HCT116 (cell line): ENCODE data around the gene SLC5A3. TPM values are rescaled to one million over a fixed set of nuclear protein-coding genes. Genes with fewer than 3 reads are reported as not detected.
A peak's percentile ranks its signal among the peaks of the same experiment; 100 is the strongest.

ENCODE experiments used
- ATAC-seq: fragments of 200-7000 bp; cut with Tn5 transposase; 2 replicates; pipeline ENCODE4 v1.9.1; 2020; ENCODE audit warnings: mild to moderate bottlenecking, moderate library complexity
- BruUV-seq: library from RNA; stranded (reverse); fragments of 400-500 nt; replicated peaks from 2 replicates; lab custom pipeline; 2021; lab: Mats Ljungman, UMichigan
- CTCF ChIA-PET: fragments of 300-600 bp; sonication (Branson Sonifier 250); formaldehyde crosslinking; loops from one replicate; lab custom pipeline; 2021; ENCODE audit warnings: antibody characterized with exemption; lab: Charles Lee
- POLR2A ChIA-PET: fragments of 300-600, 350-600 bp; sonication (Branson Sonifier 250); formaldehyde crosslinking; loops from one replicate; lab custom pipeline; 2021; ENCODE audit warnings: antibody characterized with exemption; lab: Charles Lee
- RAD21 ChIA-PET, 2 experiments: fragments of 300-600 bp; sonication (Branson Sonifier 250); formaldehyde crosslinking; loops; one replicate each; lab custom pipeline; 2023; ENCODE audit warnings: low total read pairs in 2 of 2; ENCODE audit not compliant: uncharacterized antibody in 2 of 2, unreplicated experiment in 2 of 2, low non-redundant PET in 1 of 2; lab: Charles Lee
- DNase-seq: peaks from one replicate; pipeline ENCODE4 v3.0.0-alpha.2; 2010; ENCODE audit warnings: low read depth, low spot score
- H2AFZ ChIP-seq: fragments of 200-600 bp; shearing (Covaris generic), sonication (generic); 2 replicates; pipeline ENCODE4 v1.6.1; 2017; ENCODE audit warnings: low read depth, mixed run types, mixed read lengths, antibody characterized with exemption, low read length; ENCODE audit not compliant: poor library complexity, severe bottlenecking
- H3K27ac ChIP-seq: 2 replicates; pipeline ENCODE4 v1.5.1; 2012; ENCODE audit warnings: low read depth, low read length
- H3K27me3 ChIP-seq: fragments of 200-600 bp; sonication (generic); 2 replicates; pipeline ENCODE4 v1.6.1; 2016; ENCODE audit warnings: mixed run types, low read length, mixed read lengths; ENCODE audit not compliant: insufficient read depth
- H3K36me3 ChIP-seq, 2 experiments: fragments of 200-500 bp in 1 of 2; fragments of 200-600 bp in 1 of 2; sonication (Bioruptor generic) in 1 of 2; sonication (generic) in 1 of 2; 2 replicates each; pipeline versions ENCODE4 v1.5.1 to v1.6.1; 2014 to 2016; ENCODE audit warnings: low read length in 2 of 2, inconsistent platforms in 1 of 2, mixed read lengths in 1 of 2, mixed run types in 1 of 2; ENCODE audit not compliant: insufficient read depth in 2 of 2, control insufficient read depth in 1 of 2
- H3K4me1 ChIP-seq, 2 experiments: fragments of 200-600 bp in 1 of 2; sonication (generic) in 1 of 2; 2 replicates each; pipeline versions ENCODE4 v1.5.1 to v1.6.1; 2012 to 2017; ENCODE audit warnings: low read length in 2 of 2, inconsistent platforms in 1 of 2, mild to moderate bottlenecking in 1 of 2, mixed read lengths in 1 of 2, mixed run types in 1 of 2, moderate library complexity in 1 of 2; ENCODE audit not compliant: insufficient read depth in 2 of 2, control insufficient read depth in 1 of 2
- H3K4me2 ChIP-seq: fragments of 200-600 bp; sonication (generic); 2 replicates; pipeline ENCODE4 v1.6.1; 2017; ENCODE audit warnings: mixed run types, low read length, mixed read lengths
- H3K4me3 ChIP-seq, 2 experiments: fragments of 200-600 bp in 1 of 2; sonication (generic) in 1 of 2; replicated peaks in 1 of 2; 2 replicates each; pipeline ENCODE4 v1.5.1; 2011 to 2016; ENCODE audit warnings: low read length in 2 of 2, control low read depth in 1 of 2, low read depth in 1 of 2, mild to moderate bottlenecking in 1 of 2, mixed read lengths in 1 of 2, mixed run types in 1 of 2
- H3K79me2 ChIP-seq: fragments of 200-600 bp; sonication (generic); 2 replicates; pipeline ENCODE4 v1.6.1; 2017; ENCODE audit warnings: mild to moderate bottlenecking, mixed run types, low read length, moderate library complexity, mixed read lengths; ENCODE audit not compliant: insufficient read depth
- H3K9ac ChIP-seq: fragments of 200-600 bp; sonication (generic); 2 replicates; pipeline ENCODE4 v1.6.1; 2016; ENCODE audit warnings: low read length, mixed read lengths
- H3K9me2 ChIP-seq: fragments of 200-600 bp; sonication (generic), shearing (Covaris generic); 2 replicates; pipeline ENCODE4 v1.6.1; 2017; ENCODE audit warnings: mixed run types, mild to moderate bottlenecking, moderate library complexity; ENCODE audit not compliant: insufficient read depth
- H3K9me3 ChIP-seq, 2 experiments: fragments of 200-500 bp in 1 of 2; fragments of 200-600 bp in 1 of 2; sonication (Bioruptor generic) in 1 of 2; sonication (generic) in 1 of 2; 2 replicates each; pipeline ENCODE4 v1.6.1; 2014 to 2017; ENCODE audit warnings: low read length in 2 of 2, mixed read lengths in 2 of 2, inconsistent platforms in 1 of 2, low read depth in 1 of 2, mild to moderate bottlenecking in 1 of 2, mixed run types in 1 of 2, moderate library complexity in 1 of 2; ENCODE audit not compliant: control insufficient read depth in 1 of 2, insufficient read depth in 1 of 2
- H4K20me1 ChIP-seq: fragments of 200-600 bp; sonication (generic), shearing (Covaris generic); 2 replicates; pipeline ENCODE4 v1.6.1; 2017; ENCODE audit warnings: mixed run types, mild to moderate bottlenecking, moderate library complexity; ENCODE audit not compliant: insufficient read depth
- CEBPB ChIP-seq: IDR thresholded peaks from 2 replicates; pipeline ENCODE4 v1.6.1; 2012; ENCODE audit warnings: low read depth
- FOSL1 ChIP-seq: IDR thresholded peaks from 2 replicates; pipeline ENCODE4 v1.6.1; 2012; ENCODE audit warnings: low read depth
- RAD21 ChIP-seq: IDR thresholded peaks from 2 replicates; pipeline ENCODE4 v1.6.1; 2012; ENCODE audit warnings: low read depth, mild to moderate bottlenecking
- SIN3A ChIP-seq: IDR thresholded peaks from 2 replicates; pipeline ENCODE4 v1.6.1; 2012; ENCODE audit warnings: low read depth
- SRF ChIP-seq: IDR thresholded peaks from 2 replicates; pipeline ENCODE4 v1.6.1; 2012; ENCODE audit warnings: low read depth
- TCF7L2 ChIP-seq: IDR thresholded peaks from 2 replicates; pipeline ENCODE4 v1.7.0; 2011; ENCODE audit warnings: borderline replicate concordance, inconsistent platforms; ENCODE audit not compliant: insufficient read depth, insufficient read length; ENCODE audit errors: extremely low read depth
- YY1 ChIP-seq: IDR thresholded peaks from 2 replicates; pipeline ENCODE4 v1.6.1; 2011; ENCODE audit warnings: low read length, low read depth, moderate library complexity, mild to moderate bottlenecking; ENCODE audit not compliant: insufficient replicate concordance; ENCODE audit errors: extremely low read depth
- intact Hi-C: fragments of 100-400 bp; cut with micrococcal nuclease; formaldehyde crosslinking; loops from 2 replicates; pipeline ENCODE4 v1.10.0; 2022
- total RNA-seq: library from RNA; stranded (reverse); gene quantifications from one replicate; pipeline ENCODE4 v1.2.1, GENCODE V29; 2021; ENCODE audit not compliant: unreplicated experiment
- TF ChIP-seq, protein P1 (sequence below): IDR thresholded peaks from 2 replicates; pipeline ENCODE4 v1.6.1; 2012; ENCODE audit warnings: low read depth
- TF ChIP-seq, protein P2 (sequence below): IDR thresholded peaks from 2 replicates; pipeline ENCODE4 v1.6.1; 2012

SLC5A3 gene
- total RNA-seq, 1 experiment from 2014 or later, result 11.8 TPM

DNA sequence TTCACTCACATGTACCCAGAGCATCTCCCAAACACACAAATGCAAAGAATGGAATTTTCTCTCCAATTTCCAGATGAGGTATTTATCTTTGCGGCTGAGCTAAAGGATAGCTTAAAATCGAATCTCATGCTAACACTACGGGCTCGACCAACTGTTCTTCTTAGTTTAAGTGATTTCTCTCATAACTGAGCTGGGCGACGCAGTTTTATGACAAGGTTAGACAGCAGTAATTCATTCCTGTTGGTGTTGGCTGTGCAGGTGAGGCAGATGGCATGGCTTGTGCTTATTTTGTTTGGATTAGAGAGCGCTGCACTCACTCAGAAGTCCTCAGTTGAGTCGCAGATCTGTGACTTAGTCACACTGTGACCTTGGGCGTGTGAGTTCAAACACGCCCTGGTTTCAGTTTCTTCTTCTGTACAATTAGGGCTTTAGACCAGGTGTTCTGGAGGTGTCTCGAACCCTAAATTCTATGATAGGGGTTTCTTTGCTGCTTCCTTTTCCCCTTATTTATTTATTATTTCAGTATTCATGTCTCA, 41.5 kb upstream of the SLC5A3 start:
- TF ChIP-seq, protein P1, sequence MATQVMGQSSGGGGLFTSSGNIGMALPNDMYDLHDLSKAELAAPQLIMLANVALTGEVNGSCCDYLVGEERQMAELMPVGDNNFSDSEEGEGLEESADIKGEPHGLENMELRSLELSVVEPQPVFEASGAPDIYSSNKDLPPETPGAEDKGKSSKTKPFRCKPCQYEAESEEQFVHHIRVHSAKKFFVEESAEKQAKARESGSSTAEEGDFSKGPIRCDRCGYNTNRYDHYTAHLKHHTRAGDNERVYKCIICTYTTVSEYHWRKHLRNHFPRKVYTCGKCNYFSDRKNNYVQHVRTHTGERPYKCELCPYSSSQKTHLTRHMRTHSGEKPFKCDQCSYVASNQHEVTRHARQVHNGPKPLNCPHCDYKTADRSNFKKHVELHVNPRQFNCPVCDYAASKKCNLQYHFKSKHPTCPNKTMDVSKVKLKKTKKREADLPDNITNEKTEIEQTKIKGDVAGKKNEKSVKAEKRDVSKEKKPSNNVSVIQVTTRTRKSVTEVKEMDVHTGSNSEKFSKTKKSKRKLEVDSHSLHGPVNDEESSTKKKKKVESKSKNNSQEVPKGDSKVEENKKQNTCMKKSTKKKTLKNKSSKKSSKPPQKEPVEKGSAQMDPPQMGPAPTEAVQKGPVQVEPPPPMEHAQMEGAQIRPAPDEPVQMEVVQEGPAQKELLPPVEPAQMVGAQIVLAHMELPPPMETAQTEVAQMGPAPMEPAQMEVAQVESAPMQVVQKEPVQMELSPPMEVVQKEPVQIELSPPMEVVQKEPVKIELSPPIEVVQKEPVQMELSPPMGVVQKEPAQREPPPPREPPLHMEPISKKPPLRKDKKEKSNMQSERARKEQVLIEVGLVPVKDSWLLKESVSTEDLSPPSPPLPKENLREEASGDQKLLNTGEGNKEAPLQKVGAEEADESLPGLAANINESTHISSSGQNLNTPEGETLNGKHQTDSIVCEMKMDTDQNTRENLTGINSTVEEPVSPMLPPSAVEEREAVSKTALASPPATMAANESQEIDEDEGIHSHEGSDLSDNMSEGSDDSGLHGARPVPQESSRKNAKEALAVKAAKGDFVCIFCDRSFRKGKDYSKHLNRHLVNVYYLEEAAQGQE, result no peak
- TF ChIP-seq RAD21, result no peak
- no peak for TF ChIP-seq YY1
- no peak for TF ChIP-seq FOSL1
- TF ChIP-seq, protein P2, sequence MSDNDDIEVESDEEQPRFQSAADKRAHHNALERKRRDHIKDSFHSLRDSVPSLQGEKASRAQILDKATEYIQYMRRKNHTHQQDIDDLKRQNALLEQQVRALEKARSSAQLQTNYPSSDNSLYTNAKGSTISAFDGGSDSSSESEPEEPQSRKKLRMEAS, result no peak
- no peak for TF ChIP-seq SIN3A
- TF ChIP-seq SRF, result no peak
- no peak for TF ChIP-seq TCF7L2
- no peak for TF ChIP-seq CEBPB
- intact Hi-C loops, result no loop called here
- Histone ChIP-seq H2AFZ (peak overlapping the region; percentile 6), H3K4me3 (no peak overlapping the region), H3K9me2 (no peaks in the 10 kb centered on the region), H3K4me2 (peak overlapping the region; percentile 1; the same call in 1 of the 2 replicates), H3K79me2 (no peaks in the 10 kb centered on the region), H3K27ac (no peak overlapping the region), H3K9ac (no peak overlapping the region), H3K27me3 (no peaks in the 10 kb centered on the region), H4K20me1 (no peaks in the 10 kb centered on the region), H3K9me3 (no peaks in the 10 kb centered on the region), H3K36me3 (no peaks in the 10 kb centered on the region), H3K4me1 (peaks cover 6 to 20% of the 10 kb centered on the region in 2 experiments; a peak in 3 of 4 replicates)
- no peak for ATAC-seq
- DNase-seq, result no peak
- POLR2A ChIA-PET, result no interaction called here
- RAD21 ChIA-PET, result no interaction called here
- BruUV-seq, result no TSS peak
- CTCF ChIA-PET, result interaction anchor here (1.5 kb wide), 1 partner anchor 108 kb away, joined by 3 read pairs; no protein-coding TSS in a partner anchor
